ENCODE results near the gene HOXD9. TPM values are rescaled to one million over a fixed set of nuclear protein-coding genes. Genes with fewer than 3 reads are reported as not detected.
A peak's percentile ranks its signal among the peaks of the same experiment; 100 is the strongest.

Gene HOXD9
- total RNA-seq, 1 donor from 2014 or later = not detected

GRCh38 chr2:176079285-176079830 lies 43.2 kb upstream of the HOXD9 start:
- Mint-ChIP-seq H3K36me3 (no peaks in the 10 kb centered on the region), H3K4me3 (peak overlapping the region; percentile 62), H3K4me1 (peaks cover 17% of the 10 kb centered on the region), H3K27me3 (ENCODE audit: insufficient read depth, low read depth) (peaks cover 82% of the 10 kb centered on the region), H3K9me3 (no peaks in the 10 kb centered on the region), H3K27ac (no peak overlapping the region)
- Histone ChIP-seq H3K4me1 (peaks cover 7% of the 10 kb centered on the region), H3K4me2 (peak overlapping the region; percentile 61), H3K36me3 (no peaks in the 10 kb centered on the region), H3K79me2 (ENCODE audit: low read depth) (no peaks in the 10 kb centered on the region), H3F3A (ENCODE audit: low read depth) (peaks cover 23% of the 10 kb centered on the region), H4K20me1 (ENCODE audit: low read depth) (peaks cover 76% of the 10 kb centered on the region), H3K27ac (no peak overlapping the region), H3K9me3 (ENCODE audit: low read depth) (no peaks in the 10 kb centered on the region), H2AFZ (replicated peaks) (peak overlapping the region; percentile 53), H3K4me3 (peak overlapping the region; percentile 40), H3K9ac (no peak overlapping the region), H3K27me3 (peaks cover 100% of the 10 kb centered on the region)
- TF ChIP-seq CTCF (IDR thresholded peaks at IDR 0.05) (no peak), EZH2 (IDR thresholded peaks at IDR 0.05) (peak; percentile 95), EZH2phosphoT487 (IDR thresholded peaks at IDR 0.05) (peak; percentile 92)
- DNase-seq (ENCODE audit: low spot score) = peak; percentile 62

GRCh38 chr2:176079831-176080539 lies 42.5 kb upstream of the HOXD9 start:
- no peaks in the 10 kb centered on the region for H3K79me2 ChIP-seq (ENCODE audit: low read depth)
- peak; percentile 94 for DNase-seq (ENCODE audit: low spot score)
- H3K9ac ChIP-seq = no peak overlapping the region
- TF ChIP-seq EZH2phosphoT487 (IDR thresholded peaks at IDR 0.05) (peak; percentile 5), CTCF (IDR thresholded peaks at IDR 0.05) (peak; percentile 96), EZH2 (IDR thresholded peaks at IDR 0.05) (no peak)
- no peaks in the 10 kb centered on the region for H3K36me3 ChIP-seq
- H3K4me3 ChIP-seq = peak overlapping the region; percentile 40
- no peak overlapping the region for H2AFZ ChIP-seq (replicated peaks)
- peaks cover 82% of the 10 kb centered on the region for H3K27me3 Mint-ChIP-seq (ENCODE audit: insufficient read depth, low read depth)
- H3K27me3 ChIP-seq = peaks cover 100% of the 10 kb centered on the region
- peaks cover 21% of the 10 kb centered on the region for H3F3A ChIP-seq (ENCODE audit: low read depth)
- peaks cover 17% of the 10 kb centered on the region for H3K4me1 Mint-ChIP-seq
- peaks cover 7% of the 10 kb centered on the region for H3K4me1 ChIP-seq
- peaks cover 76% of the 10 kb centered on the region for H4K20me1 ChIP-seq (ENCODE audit: low read depth)
- no peaks in the 10 kb centered on the region for H3K9me3 Mint-ChIP-seq
- H3K4me2 ChIP-seq = peak overlapping the region; percentile 70
- no peaks in the 10 kb centered on the region for H3K9me3 ChIP-seq (ENCODE audit: low read depth)
- H3K27ac ChIP-seq = no peak overlapping the region
- H3K27ac Mint-ChIP-seq = no peak overlapping the region
- peak overlapping the region; percentile 62 for H3K4me3 Mint-ChIP-seq
- H3K36me3 Mint-ChIP-seq = no peaks in the 10 kb centered on the region

DNA sequence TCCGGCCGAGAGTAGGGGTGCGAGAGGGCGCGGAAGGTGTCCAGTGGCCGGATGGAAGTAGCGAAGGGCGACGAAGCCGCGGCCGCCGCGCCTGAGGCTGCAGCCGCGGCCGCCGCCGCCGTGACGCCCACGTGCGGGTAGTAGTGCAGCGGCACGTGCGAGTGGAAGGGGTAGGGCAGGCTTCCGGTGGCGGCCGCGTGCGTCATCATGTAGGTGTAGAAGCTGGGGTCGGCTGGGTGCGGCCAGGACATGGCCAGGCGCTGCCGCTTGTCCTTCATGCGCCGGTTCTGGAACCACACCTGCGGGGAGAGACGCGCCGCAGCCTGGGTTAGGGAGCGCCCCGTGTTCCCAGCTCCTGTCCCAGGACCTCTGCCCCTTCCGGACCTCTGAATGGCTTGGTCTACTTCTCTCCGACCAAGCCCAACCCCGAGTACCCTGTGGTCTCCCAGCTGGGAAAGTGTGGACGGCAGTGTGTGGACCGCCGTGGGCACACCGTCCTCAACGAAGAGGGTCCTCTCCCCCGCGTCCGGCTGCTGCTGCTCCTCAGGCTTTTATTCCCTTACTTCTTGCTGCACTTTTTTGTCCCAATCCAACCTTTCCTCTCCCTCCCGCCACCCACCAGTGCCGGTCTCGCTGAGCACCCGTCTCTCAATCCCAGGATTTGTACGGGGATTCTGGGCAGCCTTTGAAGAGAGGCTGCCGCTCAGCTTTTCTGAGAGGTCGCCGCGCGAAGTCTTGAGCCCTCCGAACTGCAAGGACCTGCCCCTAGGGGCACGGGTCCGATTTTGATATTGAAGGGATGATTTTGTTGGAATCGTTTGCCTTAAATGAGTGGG lies 41.8 kb upstream of the HOXD9 start:
- peak overlapping the region; percentile 37 for H2AFZ ChIP-seq (replicated peaks)
- no peak overlapping the region for H3K9ac ChIP-seq
- no peaks in the 10 kb centered on the region for H3K36me3 Mint-ChIP-seq
- H3K36me3 ChIP-seq = no peaks in the 10 kb centered on the region
- peak overlapping the region; percentile 70 for H3K4me2 ChIP-seq
- peaks cover 7% of the 10 kb centered on the region for H3K4me1 ChIP-seq
- peaks cover 20% of the 10 kb centered on the region for H3F3A ChIP-seq (ENCODE audit: low read depth)
- peak overlapping the region; percentile 80 for H3K4me3 Mint-ChIP-seq
- H3K79me2 ChIP-seq (ENCODE audit: low read depth) = no peaks in the 10 kb centered on the region
- peaks cover 81% of the 10 kb centered on the region for H4K20me1 ChIP-seq (ENCODE audit: low read depth)
- H3K27me3 Mint-ChIP-seq (ENCODE audit: insufficient read depth, low read depth) = peaks cover 82% of the 10 kb centered on the region
- DNase-seq (ENCODE audit: low spot score) = no peak
- H3K4me1 Mint-ChIP-seq = peaks cover 17% of the 10 kb centered on the region
- H3K9me3 ChIP-seq (ENCODE audit: low read depth) = no peaks in the 10 kb centered on the region
- no peak overlapping the region for H3K27ac Mint-ChIP-seq
- peak overlapping the region; percentile 30 for H3K4me3 ChIP-seq
- no peak overlapping the region for H3K27ac ChIP-seq
- TF ChIP-seq EZH2 (IDR thresholded peaks at IDR 0.05) = peak; percentile 76
- no peak for TF ChIP-seq CTCF (IDR thresholded peaks at IDR 0.05)
- peak; percentile 89 for TF ChIP-seq EZH2phosphoT487 (IDR thresholded peaks at IDR 0.05)
- H3K9me3 Mint-ChIP-seq = no peaks in the 10 kb centered on the region
- peaks cover 100% of the 10 kb centered on the region for H3K27me3 ChIP-seq

Measured in neural progenitor cell (in vitro differentiated cells).